GM21423 (cell line): ENCODE data around the gene MYOZ3.

Experiments
- ATAC-seq: cut with Tn5 transposase; IDR thresholded peaks from one replicate; pipeline ENCODE4 v1.9.1; 2021; ENCODE audit warnings: mild to moderate bottlenecking, moderate library complexity; ENCODE audit not compliant: unreplicated experiment

The MYOZ3 gene

GRCh38 chr5:150626853-150627276 is 34.2 kb upstream of the MYOZ3 start:
- ATAC-seq, result no peak

DNA sequence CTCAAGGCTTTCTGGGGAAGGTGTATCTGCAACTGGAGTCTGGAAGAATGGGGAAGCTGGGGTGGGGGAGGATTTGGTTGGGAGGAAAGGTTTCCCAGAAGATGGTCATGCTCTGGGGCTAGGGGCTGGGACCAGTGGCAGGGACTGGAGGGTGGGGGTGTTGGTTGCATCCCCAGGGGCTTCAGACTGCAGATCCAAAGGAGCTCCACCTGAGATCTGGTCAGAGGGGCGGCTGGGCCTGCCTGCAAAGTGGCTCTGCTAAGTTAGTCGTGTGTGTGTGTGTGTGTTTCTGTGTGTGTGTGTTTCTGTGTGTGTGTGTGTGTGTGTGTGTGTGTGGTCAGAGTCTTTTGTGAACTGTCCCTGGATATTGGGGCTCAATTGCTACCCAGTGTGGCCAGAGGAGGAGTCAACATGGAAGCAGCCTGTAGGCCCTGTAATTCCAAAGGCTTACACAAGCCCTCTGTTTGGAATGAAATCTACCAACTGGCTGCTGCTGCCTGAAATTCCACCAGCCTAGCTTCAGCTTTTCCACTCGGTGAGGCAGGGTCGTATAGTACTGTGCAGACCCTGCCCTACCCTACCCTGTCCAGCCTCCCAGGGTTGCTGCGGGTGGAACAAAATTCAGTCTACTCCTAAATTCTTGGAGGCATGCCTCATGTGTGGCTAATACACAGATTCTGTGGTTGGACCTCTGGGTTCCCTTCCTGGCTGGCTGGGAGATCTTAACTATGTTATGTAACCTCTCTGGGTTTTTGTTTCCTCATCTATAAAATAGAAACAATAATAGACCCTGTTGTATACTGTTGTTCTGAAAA is 33.1 kb upstream of the MYOZ3 start:
- ATAC-seq, result no peak

DNA sequence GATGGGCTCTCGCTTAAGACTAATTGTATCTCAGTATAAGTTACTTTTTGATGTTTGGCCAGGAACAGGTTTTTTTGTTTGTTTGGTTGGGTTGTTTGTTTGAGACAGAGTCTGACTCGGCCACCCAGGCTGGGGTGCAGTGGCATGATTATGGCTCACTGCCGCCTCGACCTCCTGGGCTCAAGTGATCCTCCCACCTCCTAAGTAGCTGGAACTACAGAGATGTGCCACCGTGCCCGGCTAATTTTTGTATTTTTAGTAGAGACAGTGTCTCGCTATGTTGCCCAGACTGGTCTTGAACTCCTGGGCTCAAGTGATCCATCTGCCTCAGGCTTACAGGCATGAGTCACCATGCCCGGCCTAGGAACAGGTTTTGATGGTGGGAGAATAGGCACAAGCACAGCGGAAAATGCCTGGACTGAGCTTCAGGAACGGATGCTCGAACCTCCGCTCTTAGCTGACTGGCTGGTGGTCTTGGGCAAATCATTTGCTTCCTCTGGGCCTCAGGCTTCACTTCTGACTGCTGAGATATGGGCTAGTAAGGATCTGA is 32.0 kb upstream of the MYOZ3 start:
- no peak for ATAC-seq

GRCh38 chr5:150630016-150630415 is 31.0 kb upstream of the MYOZ3 start:
- no peak for ATAC-seq

DNA sequence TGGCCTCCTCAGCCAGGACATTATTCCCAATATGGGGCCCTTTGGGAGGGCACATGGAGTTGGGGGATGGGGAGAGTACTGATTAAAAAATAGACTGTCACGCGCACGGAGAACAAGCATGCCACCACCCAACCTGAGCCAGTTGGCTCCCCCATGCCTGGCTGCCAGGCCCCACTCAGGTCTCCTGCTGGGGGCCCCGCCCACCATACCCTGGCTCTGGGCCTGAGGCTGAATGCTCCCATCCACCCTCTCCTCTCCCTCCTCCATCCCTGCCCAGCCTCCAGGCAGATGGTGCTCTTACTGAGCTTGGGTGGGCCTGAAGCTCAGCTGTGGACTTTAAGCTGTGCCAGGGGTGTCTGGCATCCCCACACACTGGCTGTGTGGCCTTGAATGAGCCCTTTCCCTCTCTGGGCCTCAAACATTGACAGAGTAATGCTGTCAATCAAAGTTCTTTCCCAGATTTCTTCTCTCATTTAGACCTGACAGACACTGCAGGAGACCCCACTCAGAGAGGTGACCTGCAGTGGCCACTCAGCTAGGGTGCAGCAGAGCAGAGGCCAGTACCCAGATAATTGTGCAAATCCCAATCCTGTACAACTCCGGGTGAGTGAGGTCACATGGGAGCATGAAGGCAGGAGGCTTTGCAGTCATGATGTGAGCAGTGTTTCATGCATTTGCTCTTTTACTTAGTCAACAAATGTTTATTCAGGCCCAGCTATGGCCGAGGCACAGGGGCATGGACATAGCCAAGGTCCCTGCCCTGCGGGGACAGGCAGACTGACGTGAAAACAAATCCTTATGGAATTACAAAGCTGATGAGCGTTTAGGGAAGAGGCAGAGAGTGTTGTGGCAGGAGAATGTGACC is 30.4 kb upstream of the MYOZ3 start:
- ATAC-seq, result no peak

DNA sequence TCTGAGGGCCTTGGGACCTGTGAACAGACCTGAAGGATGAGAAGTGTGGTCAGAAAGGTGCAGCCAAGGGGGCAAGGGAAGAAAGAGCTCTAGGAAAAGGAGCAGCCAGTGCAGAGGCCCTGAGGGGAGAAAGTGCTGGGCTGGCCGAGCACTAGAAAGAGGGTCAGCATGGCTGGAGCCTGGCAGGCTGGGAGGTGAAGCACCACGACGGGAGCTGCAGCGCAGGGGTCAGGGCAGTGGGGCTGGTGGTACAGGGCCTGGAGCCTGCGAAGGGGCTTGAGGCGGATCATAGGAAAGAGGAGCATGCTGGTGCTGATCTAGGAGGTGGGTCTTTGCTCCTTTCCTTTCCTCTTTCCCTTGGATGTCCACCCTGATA is 29.7 kb upstream of the MYOZ3 start:
- no peak for ATAC-seq

GRCh38 chr5:150632305-150633160 is 28.5 kb upstream of the MYOZ3 start:
- ATAC-seq, result no peak

DNA sequence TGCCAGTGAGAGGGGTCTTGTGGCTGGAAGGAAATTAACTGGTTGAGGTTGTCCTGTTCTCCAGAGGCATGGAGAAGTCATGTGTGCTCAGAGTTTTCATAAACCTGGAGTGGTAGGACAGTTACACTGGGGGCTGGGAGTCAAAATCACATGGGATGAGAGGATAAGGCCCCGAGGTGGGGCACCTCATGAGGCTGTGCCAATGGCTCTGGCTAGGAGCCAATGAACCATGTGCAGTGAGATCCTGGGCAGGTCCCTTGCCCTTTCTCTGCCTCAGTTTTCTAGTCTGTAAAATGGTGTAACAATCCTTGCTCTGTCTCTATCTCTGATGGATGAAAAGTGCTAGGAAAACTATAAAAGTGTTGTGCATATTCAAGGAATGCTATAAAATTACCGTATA is 27.6 kb upstream of the MYOZ3 start:
- no peak for ATAC-seq

GRCh38 chr5:150636391-150637244 is 24.4 kb upstream of the MYOZ3 start:
- ATAC-seq, result no peak

DNA sequence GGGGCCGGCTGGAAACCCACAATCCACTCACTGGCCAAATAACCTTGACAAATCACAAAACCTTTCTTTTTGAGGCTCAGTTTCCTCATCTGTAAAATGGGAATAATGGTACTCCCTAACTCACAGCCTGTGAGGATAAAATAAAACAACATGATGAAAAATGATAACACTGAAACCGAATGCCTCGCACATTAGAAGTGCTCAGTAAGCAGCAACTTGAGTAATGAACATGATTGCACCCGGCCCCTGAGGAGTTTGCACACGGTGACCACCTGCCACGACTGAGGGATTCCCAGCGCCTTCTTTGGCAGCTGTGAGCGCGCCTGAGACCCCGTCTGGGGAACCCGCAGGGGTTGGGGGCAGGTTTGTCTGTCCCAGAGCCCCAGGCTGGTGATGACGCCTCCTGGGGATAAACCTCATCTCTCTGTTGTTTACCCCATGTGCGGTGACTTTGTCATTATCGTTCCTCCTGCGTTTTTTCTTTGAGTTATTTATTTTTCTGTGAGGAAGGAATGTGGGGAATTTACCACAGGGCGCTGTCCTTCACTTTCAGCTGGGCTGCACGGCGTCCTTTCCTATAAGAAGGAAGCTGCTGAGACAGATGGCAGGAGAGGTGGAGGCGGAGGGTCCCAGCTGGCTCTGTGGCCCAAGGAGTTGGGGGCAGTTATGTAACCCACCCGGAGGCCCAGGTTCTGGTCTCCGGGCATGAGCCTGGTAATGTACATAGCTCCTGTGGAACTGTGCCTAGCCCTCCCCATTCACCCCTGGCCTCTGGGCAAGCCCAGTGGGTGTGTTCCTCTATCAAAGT is 23.6 kb upstream of the MYOZ3 start:
- no peak for ATAC-seq

- ATAC-seq, result no peak
Measured at GRCh38 chr5:150638053-150638444, 23.0 kb upstream of the MYOZ3 start.

DNA sequence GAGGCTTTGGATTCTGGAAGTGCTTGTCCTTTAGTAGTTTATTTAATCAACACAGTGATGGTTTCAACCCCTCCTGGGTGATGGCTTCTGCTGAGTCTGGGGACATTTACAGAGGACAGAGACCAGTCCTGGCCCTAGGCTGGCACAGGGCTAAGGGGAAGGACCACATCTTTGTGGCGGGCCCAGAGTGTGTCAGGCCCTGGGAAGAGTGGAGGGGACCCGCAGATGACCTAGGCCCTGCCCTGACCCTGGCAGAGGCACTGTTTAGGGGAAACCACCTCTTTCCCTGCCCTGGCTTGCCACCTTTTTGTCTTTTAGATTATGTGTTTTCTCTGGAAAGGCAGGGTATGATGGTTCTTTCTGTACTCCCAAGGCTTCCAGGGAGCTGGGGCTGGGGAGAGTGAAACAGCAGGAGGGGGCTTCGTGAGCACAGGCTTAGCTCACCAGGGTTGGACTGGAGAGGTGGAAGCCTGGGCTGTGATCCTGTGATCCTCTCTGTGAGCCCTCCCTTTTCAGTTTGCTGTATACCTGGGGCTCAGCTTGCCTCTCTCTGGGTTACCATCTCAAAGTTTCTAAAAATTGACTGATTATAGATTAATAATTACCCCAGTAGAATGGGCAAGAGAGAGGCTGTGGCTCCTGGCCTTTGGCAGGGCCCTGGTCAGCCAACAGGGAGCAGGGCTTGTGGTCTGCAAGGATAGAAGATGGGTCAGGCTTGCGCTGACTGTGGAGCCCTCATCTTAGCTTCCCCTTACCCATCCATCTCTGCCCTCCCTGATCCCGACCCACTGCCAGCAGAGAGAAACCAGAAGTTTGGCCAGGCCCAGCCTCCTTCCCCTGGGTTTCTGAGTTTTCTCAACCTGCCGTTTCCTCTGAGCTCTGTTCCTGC is 22.3 kb upstream of the MYOZ3 start:
- no peak for ATAC-seq

DNA sequence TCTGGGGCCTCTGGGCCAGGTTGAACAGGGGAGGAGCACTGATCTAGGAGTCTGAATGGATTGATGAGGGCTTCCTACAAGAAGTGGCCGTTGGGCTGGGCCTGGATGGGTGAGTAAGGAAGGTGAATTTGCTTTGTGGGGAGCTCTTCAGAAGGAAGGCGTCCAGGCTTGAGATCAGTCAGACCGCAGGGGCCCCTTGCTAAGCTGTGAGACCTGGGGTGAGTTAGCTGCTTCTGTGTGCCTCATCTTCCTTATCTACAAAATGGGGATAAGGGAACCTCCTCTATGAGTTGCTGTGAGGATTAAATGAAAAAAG is 21.7 kb upstream of the MYOZ3 start:
- ATAC-seq, result no peak

DNA sequence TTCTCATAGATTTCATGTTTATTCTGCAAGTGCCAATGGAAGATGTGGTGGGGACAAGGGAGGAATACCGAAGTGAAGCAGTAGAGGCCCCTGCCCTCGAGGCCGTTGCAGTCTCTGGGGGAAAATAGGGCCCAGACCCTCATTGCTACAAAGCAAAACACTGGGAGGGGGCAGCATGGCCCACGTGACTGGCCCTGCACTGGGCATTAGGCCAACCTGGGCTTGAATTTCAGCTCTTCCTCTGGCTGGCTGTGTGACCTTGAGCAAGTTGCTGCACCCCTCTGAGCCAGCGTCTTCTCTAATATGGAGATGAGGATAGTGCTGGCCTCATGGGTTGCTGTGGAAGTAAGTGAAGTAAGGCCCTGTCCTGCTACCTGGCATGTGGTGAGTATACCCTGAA is 21.3 kb upstream of the MYOZ3 start:
- ATAC-seq, result no peak

- no peak for ATAC-seq
Measured at GRCh38 chr5:150640311-150641005, 20.6 kb upstream of the MYOZ3 start, which contains the start of gene SYNPO. SYNPO (plus strand) TSS chr5:150640660; CDS start chr5:150648276, 7,616 bp downstream.

- no peak for ATAC-seq
Measured at GRCh38 chr5:150641006-150641570, 20.0 kb upstream of the MYOZ3 start.

GRCh38 chr5:150641824-150642566 is 19.1 kb upstream of the MYOZ3 start:
- ATAC-seq, result no peak
